Measurements from ENCODE around the gene KRTAP9-7.

Gene KRTAP9-7

DNA sequence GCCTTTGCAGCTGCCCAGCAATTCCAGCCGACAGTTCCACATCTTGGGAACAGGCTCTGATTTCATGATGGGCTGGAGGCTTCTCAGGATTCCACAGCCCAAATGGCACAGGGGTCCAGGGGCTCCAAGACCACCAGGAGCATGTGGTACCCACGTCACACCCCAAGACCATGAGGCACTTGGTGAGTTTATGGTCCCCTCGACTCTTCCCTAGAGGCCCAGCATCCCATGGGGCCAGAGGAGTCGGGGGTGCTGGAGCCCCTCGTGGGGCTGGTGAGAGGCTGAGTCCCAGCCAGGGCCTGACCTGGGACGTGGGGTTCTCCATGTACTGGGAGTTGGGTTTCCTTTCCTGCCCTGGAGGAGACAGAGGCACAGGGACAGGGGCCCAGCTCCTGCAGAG, 50.1 kb downstream of the KRTAP9-7 start:
- CTCF ChIA-PET, result no interaction called here
- no peak overlapping the region for H3K4me3 ChIP-seq (ENCODE audit: low read depth, low read length)
- no peak for DNase-seq (ENCODE audit: low read depth, low spot score)
- TF ChIP-seq, protein P1, sequence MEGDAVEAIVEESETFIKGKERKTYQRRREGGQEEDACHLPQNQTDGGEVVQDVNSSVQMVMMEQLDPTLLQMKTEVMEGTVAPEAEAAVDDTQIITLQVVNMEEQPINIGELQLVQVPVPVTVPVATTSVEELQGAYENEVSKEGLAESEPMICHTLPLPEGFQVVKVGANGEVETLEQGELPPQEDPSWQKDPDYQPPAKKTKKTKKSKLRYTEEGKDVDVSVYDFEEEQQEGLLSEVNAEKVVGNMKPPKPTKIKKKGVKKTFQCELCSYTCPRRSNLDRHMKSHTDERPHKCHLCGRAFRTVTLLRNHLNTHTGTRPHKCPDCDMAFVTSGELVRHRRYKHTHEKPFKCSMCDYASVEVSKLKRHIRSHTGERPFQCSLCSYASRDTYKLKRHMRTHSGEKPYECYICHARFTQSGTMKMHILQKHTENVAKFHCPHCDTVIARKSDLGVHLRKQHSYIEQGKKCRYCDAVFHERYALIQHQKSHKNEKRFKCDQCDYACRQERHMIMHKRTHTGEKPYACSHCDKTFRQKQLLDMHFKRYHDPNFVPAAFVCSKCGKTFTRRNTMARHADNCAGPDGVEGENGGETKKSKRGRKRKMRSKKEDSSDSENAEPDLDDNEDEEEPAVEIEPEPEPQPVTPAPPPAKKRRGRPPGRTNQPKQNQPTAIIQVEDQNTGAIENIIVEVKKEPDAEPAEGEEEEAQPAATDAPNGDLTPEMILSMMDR (IDR thresholded peaks at IDR 0.05; ENCODE audit: insufficient read depth, low read length, missing control alignments), result no peak
- POLR2A ChIA-PET, result no interaction called here

Data from AG04449 (cell line).